Measurements from ENCODE around the gene PSMA5. TPM values are rescaled to one million over a fixed set of nuclear protein-coding genes. Genes with fewer than 3 reads are reported as not detected.
"Not testable (repeated sequence)": the region's sequence is repeated elsewhere in the genome, so short reads cannot be mapped to it uniquely, and the experiment has no call there.

PSMA5 gene
- polyA plus RNA-seq, 2 of the 4 experiments (the other 2 are of a cell fraction): 93.7 to 140 TPM

GRCh38 chr1:109475261-109475660, 49.0 kb upstream of the PSMA5 start (continued):
- no peak for TF ChIP-seq CTCF (IDR thresholded peaks at IDR 0.05)

- no peaks in the 10 kb centered on the region for H3K4me1 ChIP-seq
- no peaks in the 10 kb centered on the region for H3K9me3 ChIP-seq
- ChIA-PET POLR2A (no interaction called here), CTCF (interaction anchor here (0.7 kb wide), 1 partner anchor 58 kb away, joined by 3 read pairs; no protein-coding TSS in a partner anchor)
- H3K4me3 ChIP-seq: no peak overlapping the region
- FAIRE-seq (no peak), ATAC-seq (no peak), DNase-seq (ENCODE audit: low read depth in 1 of 2, low spot score in 1 of 2) (no peak)
- no peak overlapping the region for H3K4me2 ChIP-seq
- 0% methylated on average over 1 of the region's 1 CpG for WGBS (ENCODE audit: missing lambda C conversion rate)
- no peak overlapping the region for H3K27ac ChIP-seq
- TF ChIP-seq EP300 (IDR thresholded peaks at IDR 0.05) (no peak), TP53 (CRISPR knock-in tag; IDR thresholded peaks at IDR 0.05) (no peak)
These were observed 48.4 kb upstream of the PSMA5 start for GRCh38 chr1:109474697-109475096.

- H3K27ac ChIP-seq; DNase-seq (ENCODE audit: low read depth in 1 of 2, low spot score in 1 of 2); POLR2A ChIA-PET; FAIRE-seq; H3K4me1 ChIP-seq; ATAC-seq; H3K4me3 ChIP-seq; H3K9me3 ChIP-seq; H3K4me2 ChIP-seq: not testable (repeated sequence)
- 40% methylated on average over 12 of the region's 12 CpGs for WGBS (ENCODE audit: missing lambda C conversion rate)
- CTCF ChIA-PET: interaction anchor here (0.6 to 1.3 kb wide), 3 partner anchors 59 to 632 kb away, joined by 3 to 4 read pairs (median 3); no protein-coding TSS in a partner anchor
These were observed 47.2 kb upstream of the PSMA5 start for GRCh38 chr1:109473284-109474057.

GRCh38 chr1:109472779-109473178, 46.5 kb upstream of the PSMA5 start:
- POLR2A ChIA-PET: no interaction called here
- H3K27ac ChIP-seq: no peak overlapping the region
- FAIRE-seq (no peak), DNase-seq (ENCODE audit: low read depth in 1 of 2, low spot score in 1 of 2) (no peak), ATAC-seq (no peak)
- no peaks in the 10 kb centered on the region for H3K4me1 ChIP-seq
- WGBS (ENCODE audit: missing lambda C conversion rate): 0% methylated on average over 2 of the region's 3 CpGs
- no peak overlapping the region for H3K4me2 ChIP-seq
- no peak for TF ChIP-seq PHF8 (IDR thresholded peaks at IDR 0.05; ENCODE audit: borderline replicate concordance, low read depth)
- TF ChIP-seq SMC3 (IDR thresholded peaks at IDR 0.05): no peak
- TF ChIP-seq HES2 (IDR thresholded peaks at IDR 0.05): no peak
- TF ChIP-seq POLR2A (IDR thresholded peaks at IDR 0.05; ENCODE audit: low read length): no peak
- TF ChIP-seq HEYL (CRISPR knock-in tag; IDR thresholded peaks at IDR 0.05): no peak
- TF ChIP-seq JUNB (IDR thresholded peaks at IDR 0.05): no peak
- no peak for TF ChIP-seq EHMT2 (IDR thresholded peaks at IDR 0.05; ENCODE audit: low read depth)
- no peak for TF ChIP-seq NPAS2 (CRISPR knock-in tag; IDR thresholded peaks at IDR 0.05; ENCODE audit: borderline replicate concordance)
- TF ChIP-seq NR3C1 (IDR thresholded peaks at IDR 0.05): no peak
- TF ChIP-seq HDAC2 (IDR thresholded peaks at IDR 0.05): no peak
- TF ChIP-seq BHLHE40 (IDR thresholded peaks at IDR 0.05; ENCODE audit: low read depth, low read length): no peak
- TF ChIP-seq ESRRA (IDR thresholded peaks at IDR 0.05; ENCODE audit: borderline replicate concordance, low read length): no peak
- H3K4me3 ChIP-seq: no peak overlapping the region
- CTCF ChIA-PET: interaction anchor here (0.6 to 1.3 kb wide), 2 partner anchors 36 to 60 kb away, joined by 3 read pairs; no protein-coding TSS in a partner anchor
- H3K9me3 ChIP-seq: no peaks in the 10 kb centered on the region

GRCh38 chr1:109470245-109470644, 44.0 kb upstream of the PSMA5 start:
- 39% methylated on average over 6 of the region's 6 CpGs for WGBS (ENCODE audit: missing lambda C conversion rate)
- DNase-seq (ENCODE audit: low read depth in 1 of 2, low spot score in 1 of 2) (no peak), ATAC-seq (no peak), FAIRE-seq (no peak)
- H3K4me1 ChIP-seq: no peaks in the 10 kb centered on the region
- ChIA-PET POLR2A (no interaction called here), CTCF (interaction anchor here (0.6 to 1.7 kb wide), 2 partner anchors 62 to 256 kb away, joined by 3 to 4 read pairs; no protein-coding TSS in a partner anchor)
- no peak overlapping the region for H3K4me3 ChIP-seq
- no peaks in the 10 kb centered on the region for H3K9me3 ChIP-seq
- no peak for TF ChIP-seq GATA3 (IDR thresholded peaks at IDR 0.05; ENCODE audit: borderline replicate concordance)
- TF ChIP-seq NPAS2 (CRISPR knock-in tag; IDR thresholded peaks at IDR 0.05; ENCODE audit: borderline replicate concordance): no peak
- TF ChIP-seq ZSCAN20 (CRISPR knock-in tag; IDR thresholded peaks at IDR 0.05): no peak
- TF ChIP-seq EHMT2 (IDR thresholded peaks at IDR 0.05; ENCODE audit: low read depth): no peak
- no peak for TF ChIP-seq HES2 (IDR thresholded peaks at IDR 0.05)
- TF ChIP-seq MYC (IDR thresholded peaks at IDR 0.05; ENCODE audit: borderline replicate concordance, low read length): no peak
- no peak for TF ChIP-seq E2F6 (IDR thresholded peaks at IDR 0.05; ENCODE audit: borderline replicate concordance, low read depth)
- TF ChIP-seq RARB (CRISPR knock-in tag; IDR thresholded peaks at IDR 0.05): no peak
- no peak for TF ChIP-seq FOSL2 (IDR thresholded peaks at IDR 0.05)
- TF ChIP-seq FOSL2 (CRISPR knock-in tag; IDR thresholded peaks at IDR 0.05): no peak
- TF ChIP-seq NR3C1 (IDR thresholded peaks at IDR 0.05): no peak
- TF ChIP-seq FOXS1 (CRISPR knock-in tag; IDR thresholded peaks at IDR 0.05): no peak
- TF ChIP-seq POLR2A (IDR thresholded peaks at IDR 0.05; ENCODE audit: low read length): no peak
- TF ChIP-seq BHLHE40 (IDR thresholded peaks at IDR 0.05; ENCODE audit: low read depth, low read length): no peak
- no peak overlapping the region for H3K4me2 ChIP-seq
- H3K27ac ChIP-seq: no peak overlapping the region
